NCI-H82 treated with DMSO at 0.1 percent for 48 hours (cell line): ENCODE measurements around the gene MIDN.
"Not testable (repeated sequence)": the region's sequence is repeated elsewhere in the genome, so short reads cannot be mapped to it uniquely, and the experiment has no call there.

ENCODE experiments used
- DNase-seq: peaks from one replicate; lab custom pipeline; 2025; ENCODE audit not compliant: unreplicated experiment; lab: John Stamatoyannopoulos, UW

MIDN gene

GRCh38 chr19:1245494-1246264, 2.7 kb upstream of the MIDN start:
- DNase-seq, result no peak

- not testable (repeated sequence) for DNase-seq
Observed at GRCh38 chr19:1246265-1247087, 1.9 kb upstream of the MIDN start.

GRCh38 chr19:1247748-1248138, 640 bp upstream of the MIDN start:
- DNase-seq, result no peak

GRCh38 chr19:1248786-1249297, 459 bp downstream of the MIDN start:
- no peak for DNase-seq

GRCh38 chr19:1249298-1249989, 1.1 kb downstream of the MIDN start:
- DNase-seq, result peak; percentile 72

GRCh38 chr19:1249990-1250436, 1.6 kb downstream of the MIDN start:
- no peak for DNase-seq

GRCh38 chr19:1250437-1251260, 2.3 kb downstream of the MIDN start:
- DNase-seq, result peak; percentile 61

- no peak for DNase-seq
Observed at GRCh38 chr19:1251330-1252220, 3.2 kb downstream of the MIDN start.

GRCh38 chr19:1252221-1252820, 3.9 kb downstream of the MIDN start:
- no peak for DNase-seq

GRCh38 chr19:1252821-1253513, 4.6 kb downstream of the MIDN start:
- no peak for DNase-seq

GRCh38 chr19:1253514-1254080, 5.2 kb downstream of the MIDN start:
- DNase-seq, result no peak

GRCh38 chr19:1254081-1254527, 5.7 kb downstream of the MIDN start:
- DNase-seq, result no peak

- no peak for DNase-seq
Observed at GRCh38 chr19:1254530-1255185, 6.3 kb downstream of the MIDN start.

- no peak for DNase-seq
Observed at GRCh38 chr19:1255186-1256161, 7.1 kb downstream of the MIDN start.

- DNase-seq, result no peak
Observed at GRCh38 chr19:1256646-1257474, 8.5 kb downstream of the MIDN start.
